HG03571 (cell line): ENCODE results near the gene FUOM.

Source experiments
- ATAC-seq: cut with Tn5 transposase; IDR thresholded peaks from one replicate; pipeline ENCODE4 v1.9.1; 2021; ENCODE audit not compliant: unreplicated experiment

The FUOM gene

DNA sequence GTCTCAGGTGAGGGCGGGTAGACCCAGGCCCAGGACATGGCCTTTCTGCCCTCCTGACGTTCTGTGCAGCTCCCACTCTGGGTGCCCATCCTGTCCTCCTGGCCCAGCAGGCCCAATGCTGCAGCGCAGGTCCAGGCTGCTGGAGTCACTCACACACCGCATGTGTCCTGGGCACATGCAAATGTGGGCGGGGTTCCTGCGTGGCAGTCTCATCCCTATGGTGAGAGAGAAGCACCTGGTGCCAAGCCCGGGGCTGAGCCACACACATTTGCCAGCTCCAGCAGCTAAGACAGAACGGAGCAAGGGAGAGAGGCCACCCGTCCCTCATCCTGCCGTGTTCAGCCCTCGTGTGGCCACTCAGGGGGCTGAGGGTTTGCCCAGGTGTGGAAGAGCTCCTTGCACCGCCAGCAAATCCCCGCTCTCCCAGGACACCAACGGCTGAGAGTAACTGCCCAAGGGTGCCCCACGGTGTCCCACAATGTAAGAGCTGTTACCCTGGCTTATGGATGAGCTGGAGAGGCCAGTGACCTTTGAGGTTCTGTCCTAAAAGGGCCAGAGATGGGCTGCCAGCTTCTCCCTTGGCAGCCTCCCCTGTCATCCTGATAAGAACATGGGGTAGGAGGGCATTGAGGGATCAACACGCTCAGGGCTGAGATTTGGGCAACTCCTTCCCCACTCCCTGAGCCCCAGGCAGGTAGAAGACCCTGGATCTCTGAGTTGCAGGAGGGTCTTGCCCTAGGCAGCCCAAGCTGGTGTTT lies 4.4 kb downstream of the FUOM start:
- no peak for ATAC-seq

DNA sequence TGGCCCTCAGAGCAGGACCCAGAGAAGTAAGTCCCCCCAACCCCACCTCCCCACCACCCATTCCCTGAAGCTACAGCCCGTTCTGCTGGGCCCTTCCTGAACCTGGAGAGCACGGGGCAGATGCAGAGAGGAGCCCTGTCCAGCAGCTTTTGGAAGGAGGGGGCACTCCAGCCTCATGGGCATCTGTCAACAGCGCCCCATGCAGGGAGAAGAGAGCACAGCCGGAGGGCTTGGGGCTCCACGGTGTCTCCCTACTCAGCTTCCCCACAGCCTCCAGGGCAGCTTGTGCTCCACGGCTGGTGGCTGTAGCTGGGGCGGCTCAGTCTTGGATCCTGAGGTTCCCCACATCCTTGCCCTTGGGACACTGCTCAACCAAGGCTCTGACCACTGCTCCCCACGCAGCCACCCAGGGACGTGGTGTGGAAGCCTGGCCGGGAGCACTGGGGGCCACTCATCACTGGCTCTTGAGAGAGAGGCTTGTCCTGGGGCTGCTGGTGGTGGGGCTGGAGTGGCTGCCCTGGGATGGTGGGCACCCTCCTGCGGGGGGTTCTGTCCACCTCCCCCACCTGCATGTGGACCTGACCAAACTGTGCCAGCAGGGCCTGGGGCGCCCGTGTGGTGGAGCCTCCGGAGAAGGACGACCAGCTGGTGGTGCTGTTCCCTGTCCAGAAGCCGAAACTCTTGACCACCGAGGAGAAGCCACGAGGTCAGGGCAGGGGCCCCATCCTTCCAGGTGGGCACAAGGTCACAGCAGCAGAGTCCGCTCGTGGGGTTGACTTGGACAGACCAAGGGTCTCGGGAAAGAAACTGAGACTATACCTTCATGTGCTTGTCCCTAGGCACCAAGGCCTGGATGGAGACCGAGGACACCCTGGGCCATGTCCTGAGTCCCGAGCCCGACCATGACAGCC lies 6.2 kb downstream of the FUOM start:
- ATAC-seq = no peak

GRCh38 chr10:133350950-133351329 lies 6.9 kb downstream of the FUOM start:
- no peak for ATAC-seq

DNA sequence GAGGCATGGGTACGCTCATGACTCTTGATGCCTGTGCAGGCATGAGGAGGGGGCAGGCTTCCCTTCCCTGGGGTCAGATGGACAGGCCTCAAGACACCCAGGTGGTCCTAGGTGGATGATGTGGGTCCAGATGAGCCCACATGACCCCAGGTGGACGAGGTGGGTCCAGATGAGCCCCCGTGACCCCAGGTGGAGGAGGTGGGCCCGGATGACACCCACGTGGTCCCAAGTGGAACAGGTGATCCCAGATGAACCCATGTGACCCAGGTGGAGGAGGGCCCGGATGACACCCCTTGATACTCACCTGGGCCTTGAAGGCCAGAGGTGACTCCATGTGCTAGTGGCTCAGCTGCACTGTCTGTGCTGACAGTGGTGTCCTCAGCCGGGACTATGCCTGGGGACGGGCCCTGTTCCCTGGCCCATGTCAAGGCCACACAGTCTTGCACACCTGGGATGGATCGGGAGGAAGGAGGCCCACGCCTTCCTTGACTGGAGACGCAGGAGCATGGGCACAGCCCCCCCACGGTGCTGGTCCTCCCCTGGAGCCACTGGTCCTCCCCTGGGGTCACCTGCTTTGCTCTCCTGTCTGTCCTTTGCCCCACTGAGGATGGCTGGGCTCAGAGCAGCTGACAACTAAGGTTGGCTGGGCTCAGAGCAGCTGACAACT lies 7.4 kb downstream of the FUOM start:
- no peak for ATAC-seq

GRCh38 chr10:133349577-133350011 lies 8.2 kb downstream of the FUOM start:
- ATAC-seq = no peak

GRCh38 chr10:133349160-133349568 lies 8.7 kb downstream of the FUOM start:
- no peak for ATAC-seq

- ATAC-seq = no peak
Observed at GRCh38 chr10:133347710-133348517, 9.9 kb downstream of the FUOM start.

DNA sequence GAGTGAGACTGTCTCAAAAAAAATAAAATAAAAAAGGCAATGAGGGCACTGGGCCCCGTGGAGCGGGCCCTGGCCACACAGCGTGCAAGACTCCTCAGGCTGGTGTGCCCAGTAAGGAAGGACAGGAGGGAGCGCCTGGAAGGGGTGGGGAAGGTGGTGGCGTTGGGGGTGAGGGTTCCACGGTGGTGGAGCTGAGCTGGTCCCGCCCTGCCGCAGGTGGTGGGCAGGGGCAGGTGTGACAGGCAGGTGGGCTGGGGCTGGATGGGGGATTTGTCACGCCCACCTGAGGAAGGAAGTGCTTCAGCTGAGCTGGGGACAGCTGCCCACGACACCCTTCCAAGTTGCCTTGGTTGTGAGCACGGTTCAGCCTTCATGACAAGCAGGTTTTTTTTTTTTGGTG lies 11.4 kb downstream of the FUOM start:
- ATAC-seq = no peak

- ATAC-seq = no peak
Observed at GRCh38 chr10:133344236-133344635, 13.6 kb downstream of the FUOM start.

GRCh38 chr10:133343558-133343957 lies 14.3 kb downstream of the FUOM start:
- no peak for ATAC-seq

- ATAC-seq = no peak
Observed at GRCh38 chr10:133342942-133343341, 14.9 kb downstream of the FUOM start.

- ATAC-seq = no peak
Observed at GRCh38 chr10:133341983-133342382, 15.8 kb downstream of the FUOM start.

- no peak for ATAC-seq
Observed at GRCh38 chr10:133339708-133340380, 18.0 kb downstream of the FUOM start.

GRCh38 chr10:133338080-133339071 lies 19.4 kb downstream of the FUOM start:
- ATAC-seq = no peak

GRCh38 chr10:133337370-133337725 lies 20.5 kb downstream of the FUOM start:
- ATAC-seq = no peak

DNA sequence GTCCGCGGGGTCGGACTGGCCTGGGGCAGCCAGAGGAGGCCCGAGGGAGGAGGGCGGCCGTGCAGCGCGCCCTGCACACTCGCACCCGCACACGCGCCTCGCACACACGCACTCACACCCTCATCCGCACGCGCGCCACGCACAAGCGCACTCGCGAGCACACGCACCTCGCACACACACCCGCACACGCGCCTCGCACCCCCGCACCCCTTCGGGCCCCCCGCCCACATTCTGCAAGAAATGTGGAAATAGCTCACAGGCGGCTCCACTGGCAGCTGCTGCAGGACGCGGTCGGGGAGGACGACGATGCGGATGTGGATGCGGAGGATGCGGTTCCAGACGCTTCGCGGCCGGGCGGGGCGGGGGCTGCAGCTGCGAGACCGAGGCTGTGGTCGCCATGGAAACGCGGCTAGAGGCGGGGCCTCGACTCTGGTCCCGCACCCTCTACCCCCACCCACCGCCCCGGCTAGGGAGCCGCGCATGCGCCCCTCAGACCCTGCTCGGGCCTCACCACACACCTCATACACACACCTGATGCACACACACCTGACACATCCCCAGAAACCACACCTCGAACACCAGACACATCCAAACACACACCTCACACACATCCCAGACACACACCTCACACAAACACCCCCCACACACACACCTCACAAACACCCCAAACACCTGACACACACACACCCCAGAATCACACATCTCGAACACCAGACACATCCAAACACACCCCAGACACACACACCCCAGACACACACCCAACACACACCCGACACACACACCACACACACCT lies 21.0 kb downstream of the FUOM start, which contains the start of gene CALY:
Gene CALY, minus strand, starts transcription at position 320 of the 793 bp plus-strand sequence. CDS start 7,907 bp downstream, outside the sequence.
- no peak for ATAC-seq

GRCh38 chr10:133336118-133336576 lies 21.7 kb downstream of the FUOM start:
- ATAC-seq = no peak
